ENCODE data around the gene SP140L.
"Not testable (repeated sequence)": the region's sequence is repeated elsewhere in the genome, so short reads cannot be mapped to it uniquely, and the experiment has no call there.

The SP140L gene

DNA sequence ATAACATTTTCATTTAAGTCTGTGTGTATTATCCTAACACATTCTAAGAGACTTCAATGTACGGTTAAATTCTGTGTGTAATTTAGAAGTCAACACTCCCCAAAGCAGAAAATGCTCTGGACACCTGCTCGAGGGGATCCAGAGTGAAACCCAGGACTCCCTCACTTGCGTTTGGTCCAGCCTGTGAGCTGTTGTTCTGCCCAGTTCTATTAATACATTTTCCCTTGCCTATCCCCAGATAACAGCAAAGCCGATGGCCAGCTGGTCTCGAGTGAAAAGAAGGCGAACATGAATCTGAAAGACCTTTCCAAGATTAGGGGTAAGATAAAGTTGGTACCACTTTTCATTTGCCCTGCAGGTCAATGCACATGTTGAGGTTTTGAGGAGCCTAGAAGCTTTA is 58.0 kb downstream of the SP140L start:
- no peak for DNase-seq

DNA sequence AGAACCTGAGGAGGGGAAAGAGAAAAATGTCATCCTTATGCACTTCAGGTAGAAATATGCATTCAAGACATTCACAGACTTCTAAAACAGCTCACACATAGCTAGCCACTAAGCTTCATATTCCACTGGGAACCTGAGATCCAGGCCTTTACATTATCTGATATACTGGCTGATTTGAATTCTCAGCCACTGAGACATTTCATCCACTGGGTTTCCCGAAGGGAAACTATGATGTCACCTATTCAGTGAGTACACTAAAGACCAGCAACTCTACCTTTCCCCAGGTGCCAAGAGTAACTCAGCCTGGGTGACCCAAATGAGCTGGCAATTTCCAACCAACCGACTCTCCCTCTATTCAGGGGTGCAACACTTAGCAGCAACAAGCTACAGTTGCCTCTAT is 67.3 kb downstream of the SP140L start:
- no peak for DNase-seq

- not testable (repeated sequence) for DNase-seq
Observed at GRCh38 chr2:230398698-230399097, 71.7 kb downstream of the SP140L start.

- DNase-seq, result no peak
Observed at GRCh38 chr2:230400041-230400440, 73.0 kb downstream of the SP140L start.

DNA sequence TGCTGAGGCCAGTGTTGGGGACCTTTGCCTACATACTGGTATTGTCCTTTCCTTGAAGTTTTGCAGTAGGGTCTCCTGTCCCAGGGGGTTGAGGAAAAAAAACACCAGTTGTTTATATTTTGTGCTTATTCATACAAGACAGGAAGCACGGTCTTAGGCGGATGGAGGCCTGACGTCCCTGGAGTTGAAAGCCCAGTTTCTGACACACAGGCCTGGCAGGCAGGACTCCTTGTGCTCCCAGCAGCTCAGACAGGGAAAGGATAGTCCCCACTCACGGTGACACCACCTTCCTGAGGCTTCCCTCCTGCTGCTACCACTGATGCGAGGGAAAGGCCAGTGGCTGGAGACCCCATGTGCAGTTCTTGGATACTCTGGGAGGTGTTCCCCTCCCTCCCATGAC is 73.5 kb downstream of the SP140L start:
- DNase-seq, result no peak

DNA sequence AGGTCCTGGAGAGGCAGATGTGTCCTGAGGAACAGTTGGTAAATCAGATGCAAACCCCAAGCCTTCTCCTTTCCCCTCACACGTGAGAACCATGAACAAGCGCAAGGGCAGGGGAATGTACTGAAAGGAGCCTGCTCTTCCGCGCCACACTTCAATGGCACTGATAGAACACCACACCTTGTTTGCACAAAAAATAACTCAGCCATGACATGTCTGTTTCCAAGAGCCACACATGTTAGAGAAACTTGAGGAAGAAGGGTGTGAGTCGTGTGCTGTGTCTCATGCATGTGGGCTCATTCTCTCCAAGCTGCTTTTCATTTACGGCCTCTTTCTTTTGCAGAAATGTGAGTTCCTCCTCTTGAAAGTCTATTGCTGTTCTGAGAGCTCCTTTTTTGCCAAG is 74.0 kb downstream of the SP140L start:
- not testable (repeated sequence) for DNase-seq

DNA sequence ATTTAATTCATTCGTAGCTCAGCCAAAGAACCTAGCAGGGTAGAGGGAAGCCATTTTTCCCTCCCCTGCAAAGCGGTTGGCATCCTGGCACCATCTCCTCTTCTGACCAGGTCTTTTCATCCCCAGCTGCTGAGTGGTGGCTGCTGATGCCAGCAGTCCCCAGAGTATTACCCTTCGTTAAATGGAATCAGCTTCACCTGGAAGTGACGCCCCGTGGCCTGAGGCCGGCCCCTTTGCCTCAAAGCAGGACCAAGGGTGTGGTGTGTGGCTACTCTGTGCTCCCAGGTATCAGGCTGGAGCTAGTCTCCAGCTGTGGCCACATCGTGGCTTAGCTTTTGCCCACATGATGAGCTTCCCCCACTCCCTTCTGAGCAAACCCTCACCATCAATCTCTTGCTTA is 76.8 kb downstream of the SP140L start:
- no peak for DNase-seq

DNA sequence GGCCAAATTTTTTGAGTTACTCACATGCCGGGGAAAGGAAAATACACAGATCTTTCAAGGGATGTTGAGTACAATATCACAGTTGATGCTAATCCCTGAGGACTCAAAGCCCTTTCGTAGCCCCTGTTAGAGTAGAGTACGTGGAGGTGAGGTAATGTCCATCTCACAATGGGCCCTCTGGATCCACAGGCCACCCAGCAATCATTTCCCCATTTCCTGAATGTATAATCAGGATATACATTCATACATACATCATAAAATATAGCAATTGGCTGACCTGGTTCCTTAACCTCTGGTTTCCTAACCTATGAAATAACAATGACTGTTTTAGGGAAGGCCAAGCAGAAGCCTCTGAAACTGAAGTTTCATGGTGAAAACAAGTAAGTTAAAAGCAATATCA is 78.8 kb downstream of the SP140L start:
- DNase-seq, result no peak

DNA sequence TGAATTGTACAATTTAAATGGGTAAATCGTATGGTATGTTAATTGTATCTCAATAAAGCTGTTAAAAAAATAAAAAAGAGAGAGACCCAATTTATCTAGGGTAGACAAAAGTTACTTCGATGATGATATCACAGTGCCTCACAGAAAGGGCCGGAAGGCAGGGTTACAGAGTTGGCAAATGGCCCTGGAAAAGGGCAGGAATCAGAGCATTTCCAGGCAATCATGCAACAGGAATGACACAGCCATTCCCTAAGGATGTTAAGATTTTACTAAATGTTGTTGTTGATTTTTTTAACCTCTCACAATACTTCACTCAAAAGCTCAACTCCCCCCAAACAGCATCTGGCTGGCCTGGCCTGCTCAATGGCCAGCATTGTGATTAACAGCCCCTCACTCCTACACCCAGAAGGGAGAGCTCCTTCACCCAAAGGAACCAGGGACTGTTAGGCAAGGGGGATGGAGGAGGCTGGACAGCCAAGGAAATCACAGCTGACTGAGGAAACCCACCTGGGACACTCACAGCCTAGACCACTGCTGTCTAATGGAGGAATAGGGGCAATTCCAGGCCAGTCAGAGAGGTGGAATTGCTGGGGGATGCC is 81.3 kb downstream of the SP140L start:
- no peak for DNase-seq

- not testable (repeated sequence) for DNase-seq
Observed at GRCh38 chr2:230409316-230409715, 82.3 kb downstream of the SP140L start.

GRCh38 chr2:230410263-230410662 is 83.3 kb downstream of the SP140L start:
- no peak for DNase-seq

DNA sequence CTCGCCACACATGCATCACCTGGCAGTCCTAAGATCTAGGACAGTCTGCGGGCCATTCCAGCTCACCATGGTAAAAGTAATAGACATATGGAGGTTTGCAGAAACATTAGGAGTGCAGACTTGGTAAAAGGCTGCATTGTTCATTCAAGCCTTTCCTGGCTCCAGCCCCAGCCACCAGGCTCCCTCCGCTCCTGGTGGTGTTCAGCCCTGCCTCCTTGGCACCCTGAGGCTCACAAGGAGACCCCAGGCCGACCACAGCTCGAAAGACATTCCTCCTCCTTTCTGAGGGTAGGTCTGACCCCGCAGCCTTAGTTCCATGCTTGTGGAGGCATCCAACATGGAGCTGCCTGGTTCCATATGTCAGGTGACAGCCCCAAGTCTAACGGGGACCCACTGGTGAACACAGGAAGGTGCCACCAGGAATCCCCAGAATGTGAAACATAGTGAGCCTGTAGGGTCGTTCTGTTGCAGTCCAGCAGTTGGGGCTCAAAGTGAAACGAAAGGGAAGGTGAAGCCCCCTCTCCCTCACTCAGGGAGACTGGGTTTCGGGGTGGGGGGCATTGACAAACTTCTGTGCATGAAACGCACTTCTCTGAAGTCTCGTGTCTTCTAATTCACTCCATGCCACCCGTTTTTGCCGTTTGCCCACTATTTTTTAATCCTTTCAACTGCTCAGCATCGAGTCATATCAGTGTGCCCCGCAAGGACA is 84.0 kb downstream of the SP140L start:
- no peak for DNase-seq

DNA sequence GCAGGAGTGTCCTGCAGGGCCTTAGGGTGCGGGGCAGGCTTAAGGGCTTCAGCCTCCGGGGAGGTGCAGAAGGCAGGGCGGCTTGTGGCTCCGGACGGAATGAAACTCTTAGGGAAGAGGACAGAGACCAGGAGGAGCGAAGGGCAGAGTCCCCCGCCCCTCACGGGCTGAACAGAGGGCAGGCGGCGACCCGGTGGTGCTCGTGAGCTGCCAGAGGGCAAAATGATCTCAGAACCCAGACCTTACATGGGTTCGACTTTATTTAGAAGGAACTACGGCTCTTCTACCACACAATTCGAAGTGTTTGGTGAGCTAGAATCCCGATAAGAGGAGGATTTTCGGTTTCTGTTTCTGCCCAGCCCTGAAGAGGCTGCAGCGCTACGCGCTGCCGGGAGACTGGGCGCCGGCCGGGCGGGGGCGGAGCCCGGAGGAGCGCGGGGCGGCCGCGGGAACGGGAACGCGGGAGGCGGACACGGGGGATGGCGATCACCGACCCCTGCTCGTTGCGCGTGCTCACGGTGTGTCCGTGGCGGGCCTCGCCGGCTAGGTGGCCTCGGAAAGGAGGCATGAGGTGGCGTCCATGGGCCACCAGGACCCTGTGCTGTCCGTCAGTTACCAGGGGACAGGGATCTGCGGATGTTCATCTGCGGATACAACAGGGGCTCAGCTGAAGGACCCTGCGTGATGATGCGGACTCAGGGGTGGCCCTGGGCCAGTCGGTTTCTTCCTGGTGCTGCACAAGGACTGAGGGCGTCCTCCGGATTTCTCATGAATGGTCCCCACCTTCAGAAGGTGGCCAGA is 84.8 kb downstream of the SP140L start:
- DNase-seq, result peak; percentile 59

- no peak for DNase-seq
Observed at GRCh38 chr2:230412371-230412711, 85.3 kb downstream of the SP140L start.

- DNase-seq, result no peak
Observed at GRCh38 chr2:230412846-230413245, 85.9 kb downstream of the SP140L start.

- DNase-seq, result no peak
Observed at GRCh38 chr2:230413479-230413878, 86.5 kb downstream of the SP140L start.

- DNase-seq, result no peak
Observed at GRCh38 chr2:230414302-230414701, 87.3 kb downstream of the SP140L start.

GRCh38 chr2:230416061-230416721 is 89.2 kb downstream of the SP140L start, which contains the start of gene SP100:
SP100 (plus strand) TSS chr2:230416201; CDS start chr2:230416297, 96 bp downstream.
- peak; percentile 81 for DNase-seq

- DNase-seq, result no peak
Observed at GRCh38 chr2:230417436-230417835, 90.4 kb downstream of the SP140L start.

- DNase-seq, result no peak
Observed at GRCh38 chr2:230418341-230419016, 91.5 kb downstream of the SP140L start.

- DNase-seq, result no peak
Observed at GRCh38 chr2:230419181-230419580, 92.2 kb downstream of the SP140L start.

DNA sequence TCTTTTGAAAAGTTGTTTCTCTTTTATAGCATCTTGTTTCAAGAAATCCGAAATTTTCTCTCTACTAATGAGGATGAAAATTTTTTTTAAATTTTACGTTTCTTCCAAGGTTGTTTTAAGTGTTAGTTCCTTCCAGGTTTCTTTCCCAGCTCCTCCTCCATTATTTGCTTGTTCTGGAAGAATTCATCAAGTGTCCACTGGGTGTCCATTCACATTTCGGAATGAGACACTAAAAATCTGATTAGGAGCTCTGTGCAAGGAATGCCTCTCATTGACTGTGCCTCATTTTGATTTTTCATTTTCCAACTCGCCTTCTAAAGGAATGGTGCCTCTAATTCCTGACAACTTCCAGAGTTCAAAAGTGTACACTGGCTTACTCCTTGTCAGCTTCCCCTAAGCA is 95.2 kb downstream of the SP140L start:
- no peak for DNase-seq
